Heart right ventricle (tissue), 16 donors: Measurements from ENCODE around the gene TMEM63C. TPM values are rescaled to one million over a fixed set of nuclear protein-coding genes. Genes with fewer than 3 reads are reported as not detected.

ENCODE experiments used
- ATAC-seq, 8 donors: fragments of 200-7000 bp; cut with Tn5 transposase; one replicate each; pipeline ENCODE4 v1.9.1; 2020; ENCODE audit warnings: mild to moderate bottlenecking in 8 of 8, moderate library complexity in 8 of 8, moderate number of reproducible peaks in 1 of 8
- DNase-seq, 2 donors: peaks; one replicate each; pipeline ENCODE4 v3.0.0-alpha.2; 2020
- H3K27ac ChIP-seq, 10 donors: fragments of 200-600 bp; sonication (generic) in 2 of 10; one replicate each; pipeline versions ENCODE4 v1.5.0 to v1.8.0; 2020 to 2022; ENCODE audit warnings: mild to moderate bottlenecking in 3 of 10
- H3K27me3 ChIP-seq, 7 donors: fragments of 200-600 bp; one replicate each; pipeline ENCODE4 v1.8.0; 2021 to 2022; ENCODE audit warnings: mild to moderate bottlenecking in 2 of 7
- H3K36me3 ChIP-seq, 9 donors: fragments of 200-600 bp; sonication (generic) in 1 of 9; one replicate each; pipeline versions ENCODE4 v1.5.0 to v1.8.0; 2020 to 2022; ENCODE audit warnings: mild to moderate bottlenecking in 2 of 9
- H3K4me1 ChIP-seq, 9 donors: fragments of 200-600 bp; sonication (generic) in 1 of 9; one replicate each; pipeline versions ENCODE4 v1.5.0 to v1.8.0; 2020 to 2022; ENCODE audit warnings: mild to moderate bottlenecking in 4 of 9
- H3K4me3 ChIP-seq, 10 donors: fragments of 200-600 bp; sonication (generic) in 2 of 10; one replicate each; pipeline versions ENCODE4 v1.5.0 to v1.8.0; 2020 to 2022; ENCODE audit warnings: mild to moderate bottlenecking in 7 of 10, moderate library complexity in 2 of 10
- H3K9me3 ChIP-seq, 11 donors: fragments of 200-600 bp in 10 of 11; sonication (generic) in 2 of 11; one replicate each; pipeline versions ENCODE4 v1.5.0 to v1.8.0; 2013 to 2022; ENCODE audit warnings: mild to moderate bottlenecking in 2 of 11, control low read depth in 1 of 11, moderate library complexity in 1 of 11
- CTCF ChIP-seq, 9 donors: fragments of 200-600 bp; sonication (generic) in 2 of 9; IDR thresholded peaks; one replicate each; pipeline versions ENCODE4 v1.5.0 to v1.8.0; 2021 to 2022; ENCODE audit warnings: antibody characterized with exemption in 9 of 9, mild to moderate bottlenecking in 5 of 9, moderate library complexity in 1 of 9
- WGBS, 2 donors: extraction: QIAGEN DNeasy Blood & Tissue Kit; methylation state at CpG; one replicate each; pipeline ENCODE4 v1.1.7; 2013; ENCODE audit warnings: inconsistent platforms in 1 of 2; 5-methylcytosine and 5-hydroxymethylcytosine counted together
- intact Hi-C, 10 donors: fragments of 100-400 bp; cut with DNase I; formaldehyde crosslinking; loops; one replicate each; pipeline versions ENCODE4 v1.11.1 to v1.14.2; 2022
- polyA plus RNA-seq, 2 donors: library from polyadenylated mRNA; stranded (reverse); fragments of 200-250 nt; gene quantifications; one replicate each; pipeline ENCODE4 v1.2.3, GENCODE V29; 2013
- total RNA-seq, 10 donors: library from RNA; stranded (reverse); fragmentation: NEBNext Ultra II Directional in 3 of 10; extraction: Animal tissue kit (Norgen Biotek cat#: 25700) in 3 of 10; gene quantifications; one replicate each; pipeline versions ENCODE4 v1.2.1 to v1.2.4, GENCODE V29; 2021 to 2023
- donor health status: Arrhythmogenic right ventricular cardiomyopathy.
- donor health status: ischemic (EF 13 %, LVEDD 7.1; RV severe dilation, severe dysfunction).
- donor health status: healthy with polysubstance abuse.
- donor health status: DM: no; HTN: yes; CAD: no.
- donor health status: DM: no; HTN: no; CAD: no.
- donor health status: ischemic (EF 25% LVEDD 6.9; RV normal size, moderate dysfunction).
- donor health status: ischemic (EF 25% LVEDD 5.7; RV mildly dilated, moderate dysfunction).
- donor health status: healthy.
- donor health status: DM: yes; HTN: yes; CAD: no.
- donor health status: Ischemic cardiomyopathy.
- donor health status: ischemic (EF 35%, LVEDD 5.7; RV mildly dilated, moderate dysfunction).
- donor health status: nonischemic (EF 11% LVEDD 7.7; RV severe dilation, severe dysfunction).
- donor health status: DM: yes; HTN: yes; CAD: no.
- donor health status: PGD.
- donor health status: ischemic (EF 29% LVEDD 5.4; RV normal size, mild dysfunction).
- donor health status: nonischemic (EF 23%, LVEDD 6.1; RV moderate dilation, normal function).

TMEM63C gene
- total and polyA plus RNA-seq, 12 donors, result under 0.01 to 7.2 (median 0.53) TPM

DNA sequence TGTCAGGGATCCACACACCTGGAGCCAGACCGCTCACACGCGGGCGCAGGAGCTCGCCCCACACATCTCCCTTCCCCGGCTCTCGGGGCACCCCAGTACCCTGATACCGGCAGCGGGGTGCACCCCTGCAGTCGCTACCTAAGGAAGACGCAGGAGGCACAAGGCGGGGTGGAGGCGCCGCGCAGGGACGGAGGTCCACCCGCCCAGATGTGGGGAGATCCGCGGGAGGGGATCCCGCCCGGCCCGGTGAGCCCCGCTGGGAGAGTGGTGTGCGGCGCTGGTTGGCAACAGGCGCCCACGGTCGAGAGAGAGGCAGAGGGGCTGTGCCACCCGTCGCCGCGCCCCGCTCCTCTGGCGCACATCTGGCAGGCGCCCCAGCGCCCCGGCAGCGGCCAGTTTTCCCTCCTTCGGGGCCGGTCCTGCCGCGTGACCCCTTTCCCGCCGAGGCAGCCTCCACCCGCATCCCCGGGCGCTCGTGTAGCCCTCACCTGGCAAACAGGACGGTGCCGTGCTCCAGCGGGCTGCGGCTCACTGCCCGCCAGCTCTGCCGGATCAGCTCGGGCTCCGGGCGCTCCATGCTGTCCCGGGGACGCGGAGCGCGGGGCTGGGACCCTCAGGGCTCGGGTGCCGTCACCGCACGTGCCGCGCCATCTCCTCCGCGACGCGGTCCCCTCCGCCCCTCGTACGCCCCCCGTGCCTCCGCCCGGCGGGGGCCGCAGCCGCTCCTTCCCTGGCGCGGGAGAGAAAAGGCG is 88.9 kb downstream of the TMEM63C start:
- Histone ChIP-seq H3K27me3 (peaks cover 7 to 67% (median 57%) of the 10 kb centered on the region in 7 donors), H3K4me3 (no peak overlapping the region), H3K36me3 (no peaks in the 10 kb centered on the region), H3K27ac (no peak overlapping the region), H3K9me3 (peaks cover 0 to 13% (median 0%) of the 10 kb centered on the region in 11 donors), H3K4me1 (no peaks in the 10 kb centered on the region)
- intact Hi-C loops, result no loop called here
- no peak for DNase-seq
- no peak for TF ChIP-seq CTCF (IDR thresholded peaks at IDR 0.05)
- no peak for ATAC-seq
- 3% methylated on average over 74 to 84 of the region's 84 CpGs for WGBS, 2 donors

DNA sequence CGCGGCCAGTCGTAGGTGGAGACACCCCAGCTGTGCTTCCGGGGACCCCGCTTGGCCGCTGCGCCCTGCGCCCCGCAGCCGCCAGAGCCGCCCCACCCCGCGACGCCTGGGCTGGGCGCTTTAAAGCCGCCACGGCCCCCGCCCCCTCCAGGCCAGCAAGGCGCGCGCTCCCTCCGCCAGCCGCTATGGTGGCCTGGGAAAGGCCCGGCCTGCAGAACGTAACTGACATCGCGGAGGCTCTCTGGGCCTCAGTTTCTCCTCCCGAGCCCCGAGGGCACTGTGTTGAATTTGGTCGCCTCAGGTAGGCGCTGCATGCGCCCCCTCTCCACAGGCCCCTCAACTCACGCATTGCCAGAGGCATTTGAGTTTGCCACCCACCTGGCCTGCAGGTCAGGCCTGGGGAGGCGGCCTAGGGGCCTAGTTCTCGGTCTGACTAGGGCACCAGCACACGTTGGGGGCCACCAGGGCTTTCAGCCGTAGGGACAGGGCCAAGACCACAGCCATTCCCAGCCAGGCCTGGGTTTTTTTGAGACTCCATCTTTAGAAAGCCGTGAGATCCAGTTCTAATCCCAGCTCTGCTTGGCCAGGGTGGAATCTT is 89.6 kb downstream of the TMEM63C start, which contains the start of gene NGB:
Gene NGB (minus strand): TSS at position 94 of the 598 bp plus-strand sequence. CDS start 269 bp downstream, outside the sequence.
- intact Hi-C loops, result no loop called here
- no peak for ATAC-seq
- Histone ChIP-seq H3K36me3 (peaks cover 0 to 2% (median 0%) of the 10 kb centered on the region in 9 donors), H3K9me3 (peaks cover 0 to 13% (median 0%) of the 10 kb centered on the region in 11 donors), H3K27me3 (peaks cover 7 to 62% (median 57%) of the 10 kb centered on the region in 7 donors), H3K4me3 (no peak within 1 kb of the TSS), H3K4me1 (no peaks in the 10 kb centered on the region), H3K27ac (no peak within 1 kb of the TSS)
- DNase-seq, result no peak
- no peak for TF ChIP-seq CTCF (IDR thresholded peaks at IDR 0.05)
- WGBS, 2 donors, result 10 to 13% methylated on average over 35 to 38 of the region's 38 CpGs

- no peak for DNase-seq
- Histone ChIP-seq H3K27me3 (peaks cover 7 to 57% (median 53%) of the 10 kb centered on the region in 7 donors), H3K27ac (no peak overlapping the region), H3K4me3 (no peak overlapping the region), H3K9me3 (peaks cover 0 to 13% (median 0%) of the 10 kb centered on the region in 11 donors), H3K4me1 (no peaks in the 10 kb centered on the region), H3K36me3 (peaks cover 0 to 13% (median 0%) of the 10 kb centered on the region in 9 donors)
- no peak for ATAC-seq
- TF ChIP-seq CTCF (IDR thresholded peaks at IDR 0.05), result no peak
- 88 to 91% methylated on average over 4 of the region's 4 CpGs for WGBS, 2 donors
- intact Hi-C loops, result no loop called here
These were observed 90.7 kb downstream of the TMEM63C start for GRCh38 chr14:77272261-77272660.

- H3K4me1 ChIP-seq, result no peaks in the 10 kb centered on the region
- no peak for TF ChIP-seq CTCF (IDR thresholded peaks at IDR 0.05)
- 65 to 82% methylated on average over 4 of the region's 4 CpGs for WGBS, 2 donors
- ATAC-seq, result no peak
- intact Hi-C loops, result no loop called here
- peaks cover 7 to 43% (median 39%) of the 10 kb centered on the region in 7 donors for H3K27me3 ChIP-seq
- H3K4me3 ChIP-seq, result no peak overlapping the region
- DNase-seq, result no peak
- peaks cover 0 to 28% (median 0%) of the 10 kb centered on the region in 9 donors for H3K36me3 ChIP-seq
- peaks cover 0 to 6% (median 0%) of the 10 kb centered on the region in 11 donors for H3K9me3 ChIP-seq
- no peak overlapping the region for H3K27ac ChIP-seq
These were observed 92.2 kb downstream of the TMEM63C start for GRCh38 chr14:77273796-77274195.
